ENCODE measurements around the gene APOLD1.
"Not testable (repeated sequence)": the region's sequence is repeated elsewhere in the genome, so short reads cannot be mapped to it uniquely, and the experiment has no call there.

APOLD1 gene

GRCh38 chr12:12804432-12804886 is 19.0 kb downstream of the APOLD1 start:
- H3K36me3 ChIP-seq (ENCODE audit: control insufficient read depth, insufficient read depth, low read length) = no peaks in the 10 kb centered on the region
- no peak overlapping the region for H3K4me3 ChIP-seq (ENCODE audit: low read depth, low read length)
- no peak for TF ChIP-seq CTCF (IDR thresholded peaks at IDR 0.05)
- H3K27ac ChIP-seq = no peak overlapping the region
- H3K9ac ChIP-seq = no peak overlapping the region
- no peak overlapping the region for H2AFZ ChIP-seq
- H3K9me3 ChIP-seq (ENCODE audit: control insufficient read depth, low read length) = no peaks in the 10 kb centered on the region
- H3K27me3 ChIP-seq (ENCODE audit: control insufficient read depth, insufficient read depth, low read length) = no peaks in the 10 kb centered on the region
- no peaks in the 10 kb centered on the region for H3K79me2 ChIP-seq
- no peak overlapping the region for H3K4me2 ChIP-seq (ENCODE audit: low read length)
- no peaks in the 10 kb centered on the region for H3K4me1 ChIP-seq

- no peaks in the 10 kb centered on the region for H3K27me3 ChIP-seq (ENCODE audit: control insufficient read depth, insufficient read depth, low read length)
- no peaks in the 10 kb centered on the region for H3K4me1 ChIP-seq
- H2AFZ ChIP-seq = no peak overlapping the region
- H3K9ac ChIP-seq = no peak overlapping the region
- H3K4me2 ChIP-seq (ENCODE audit: low read length) = no peak overlapping the region
- no peak overlapping the region for H3K4me3 ChIP-seq (ENCODE audit: low read depth, low read length)
- peak overlapping the region; percentile 72 for H3K27ac ChIP-seq
- H3K9me3 ChIP-seq (ENCODE audit: control insufficient read depth, low read length) = no peaks in the 10 kb centered on the region
- no peak for TF ChIP-seq CTCF (IDR thresholded peaks at IDR 0.05)
- no peaks in the 10 kb centered on the region for H3K79me2 ChIP-seq
- H3K36me3 ChIP-seq (ENCODE audit: control insufficient read depth, insufficient read depth, low read length) = no peaks in the 10 kb centered on the region
These were observed 21.5 kb downstream of the APOLD1 start for GRCh38 chr12:12806784-12807516.

DNA sequence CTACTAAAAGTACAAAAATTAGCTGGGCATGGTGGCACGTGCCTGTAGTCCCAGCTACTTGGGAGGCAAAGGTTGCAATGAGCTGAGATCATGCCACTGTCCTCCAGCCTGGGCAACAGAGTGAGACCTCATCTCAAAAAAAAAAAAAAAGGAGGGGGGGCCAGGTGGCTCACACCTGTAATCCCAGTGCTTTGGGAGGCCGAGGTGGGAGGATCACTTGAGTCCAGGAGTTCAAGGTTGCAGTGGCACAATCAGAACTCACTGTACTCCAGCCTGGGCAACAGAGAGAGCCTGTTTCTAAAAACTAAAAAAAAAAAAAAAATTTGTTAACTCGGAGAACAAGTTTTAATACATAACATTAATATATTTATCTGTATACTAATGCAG is 22.1 kb downstream of the APOLD1 start:
- H3K4me3 ChIP-seq (ENCODE audit: low read depth, low read length); H3K27me3 ChIP-seq (ENCODE audit: control insufficient read depth, insufficient read depth, low read length); H3K9me3 ChIP-seq (ENCODE audit: control insufficient read depth, low read length); H3K79me2 ChIP-seq; H2AFZ ChIP-seq; H3K9ac ChIP-seq; H3K4me2 ChIP-seq (ENCODE audit: low read length); H3K36me3 ChIP-seq (ENCODE audit: control insufficient read depth, insufficient read depth, low read length); H3K4me1 ChIP-seq: not testable (repeated sequence)
- H3K27ac ChIP-seq = peak overlapping the region; percentile 72

GRCh38 chr12:12807970-12808702 is 22.7 kb downstream of the APOLD1 start:
- TF ChIP-seq CTCF (IDR thresholded peaks at IDR 0.05) = no peak
- Histone ChIP-seq H3K4me1 (no peaks in the 10 kb centered on the region), H3K27ac (peak overlapping the region; percentile 72), H3K79me2 (no peaks in the 10 kb centered on the region), H3K36me3 (ENCODE audit: control insufficient read depth, insufficient read depth, low read length) (no peaks in the 10 kb centered on the region), H2AFZ (no peak overlapping the region), H3K27me3 (ENCODE audit: control insufficient read depth, insufficient read depth, low read length) (no peaks in the 10 kb centered on the region), H3K9ac (no peak overlapping the region), H3K4me3 (ENCODE audit: low read depth, low read length) (peak overlapping the region; percentile 12), H3K4me2 (ENCODE audit: low read length) (no peak overlapping the region), H3K9me3 (ENCODE audit: control insufficient read depth, low read length) (no peaks in the 10 kb centered on the region)

- Histone ChIP-seq H3K4me3 (ENCODE audit: low read depth, low read length) (no peak overlapping the region), H3K27ac (no peak overlapping the region)
These were observed 25.1 kb downstream of the APOLD1 start for GRCh38 chr12:12810553-12811021.

More at GRCh38 chr12:12810553-12811021, 25.1 kb downstream of the APOLD1 start:
- H3K27me3 ChIP-seq (ENCODE audit: control insufficient read depth, insufficient read depth, low read length) = no peaks in the 10 kb centered on the region
- peaks cover 11% of the 10 kb centered on the region for H3K4me1 ChIP-seq
- H3K9me3 ChIP-seq (ENCODE audit: control insufficient read depth, low read length) = no peaks in the 10 kb centered on the region
- no peaks in the 10 kb centered on the region for H3K36me3 ChIP-seq (ENCODE audit: control insufficient read depth, insufficient read depth, low read length)
- no peak overlapping the region for H2AFZ ChIP-seq
- no peak overlapping the region for H3K9ac ChIP-seq
- no peak overlapping the region for H3K4me2 ChIP-seq (ENCODE audit: low read length)
- peaks cover 22% of the 10 kb centered on the region for H3K79me2 ChIP-seq
- no peak for TF ChIP-seq CTCF (IDR thresholded peaks at IDR 0.05)

All from parathyroid adenoma (tissue), 2 donors.